Neuronal stem cell (in vitro differentiated cells): ENCODE results near the gene AOX1.

Source experiments
- DNase-seq: peaks from one replicate; pipeline ENCODE4 v3.0.0-alpha.2; 2013; ENCODE audit warnings: low spot score
- H2AFZ ChIP-seq: one replicate; pipeline ENCODE4 v1.6.1; 2013; ENCODE audit warnings: mild to moderate bottlenecking, low read length, inconsistent platforms
- H2AK5ac ChIP-seq: 2 replicates; pipeline ENCODE4 v1.6.1; 2013; ENCODE audit warnings: low read depth, mild to moderate bottlenecking, inconsistent platforms, low read length, moderate library complexity, mixed read lengths
- H2BK120ac ChIP-seq: 2 replicates; pipeline ENCODE4 v1.6.1; 2013; ENCODE audit warnings: low read depth, mild to moderate bottlenecking, inconsistent platforms, low read length, moderate library complexity, mixed read lengths
- H2BK12ac ChIP-seq: one replicate; pipeline ENCODE4 v1.6.1; 2013; ENCODE audit warnings: low read length, inconsistent platforms
- H2BK15ac ChIP-seq: 2 replicates; pipeline ENCODE4 v1.6.1; 2013; ENCODE audit warnings: mild to moderate bottlenecking, low read length, inconsistent platforms, mixed read lengths
- H2BK5ac ChIP-seq: one replicate; pipeline ENCODE4 v1.6.1; 2013; ENCODE audit warnings: inconsistent platforms, mild to moderate bottlenecking, low read length, moderate library complexity
- H3K14ac ChIP-seq: one replicate; pipeline ENCODE4 v1.6.1; 2013; ENCODE audit warnings: low read length, inconsistent platforms
- H3K18ac ChIP-seq: 2 replicates; pipeline ENCODE4 v1.6.1; 2013; ENCODE audit warnings: low read length, inconsistent platforms
- H3K23ac ChIP-seq: 2 replicates; pipeline ENCODE4 v1.6.1; 2013; ENCODE audit warnings: low read depth, mild to moderate bottlenecking, mixed read lengths, low read length, inconsistent platforms; ENCODE audit not compliant: poor library complexity
- H3K27ac ChIP-seq: replicated peaks from 3 replicates; pipeline ENCODE4 v1.5.1; 2013; ENCODE audit warnings: low read length, inconsistent platforms
- H3K27me3 ChIP-seq, 3 experiments: 2 replicates each; pipeline ENCODE4 v1.6.1; 2013; ENCODE audit warnings: low read length in 3 of 3, mild to moderate bottlenecking in 2 of 3, inconsistent platforms in 1 of 3, low read depth in 1 of 3, mixed read lengths in 1 of 3, moderate library complexity in 1 of 3; ENCODE audit not compliant: control insufficient read depth in 3 of 3, insufficient read depth in 3 of 3
- H3K36me3 ChIP-seq, 2 donors: replicated peaks in 1 of 2; 2 replicates each; pipeline ENCODE4 v1.6.1; 2013; ENCODE audit warnings: low read length in 2 of 2; ENCODE audit not compliant: control insufficient read depth in 2 of 2, insufficient read depth in 2 of 2
- H3K4ac ChIP-seq: 2 replicates; pipeline ENCODE4 v1.6.1; 2013; ENCODE audit warnings: inconsistent platforms, mild to moderate bottlenecking, low read length, moderate library complexity
- H3K4me1 ChIP-seq, 2 donors: 1 replicate in 1 of 2; 2 replicates in 1 of 2; pipeline ENCODE4 v1.6.1; 2013; ENCODE audit warnings: low read length in 2 of 2, low read depth in 1 of 2; ENCODE audit not compliant: control insufficient read depth in 2 of 2, insufficient read depth in 1 of 2
- H3K4me2 ChIP-seq: one replicate; pipeline ENCODE4 v1.6.1; 2013; ENCODE audit warnings: mild to moderate bottlenecking, low read length, inconsistent platforms; ENCODE audit not compliant: insufficient read depth, poor library complexity, severe bottlenecking
- H3K4me3 ChIP-seq, 2 donors: 2 replicates each; pipeline ENCODE4 v1.5.1; 2013; ENCODE audit warnings: low read length in 2 of 2, mild to moderate bottlenecking in 2 of 2, inconsistent platforms in 1 of 2, moderate library complexity in 1 of 2
- H3K79me1 ChIP-seq: one replicate; pipeline ENCODE4 v1.6.1; 2013; ENCODE audit warnings: low read depth, mild to moderate bottlenecking, inconsistent platforms, low read length, moderate library complexity
- H3K9ac ChIP-seq: one replicate; pipeline ENCODE4 v1.6.1; 2013; ENCODE audit warnings: mild to moderate bottlenecking, low read depth, low read length, inconsistent platforms; ENCODE audit not compliant: poor library complexity
- H3K9me3 ChIP-seq, 2 donors: replicated peaks in 1 of 2; 2 replicates each; pipeline versions ENCODE3 to v1.6.1; 2013; ENCODE audit warnings: low read length in 2 of 2, mild to moderate bottlenecking in 2 of 2, inconsistent platforms in 1 of 2, low read depth in 1 of 2, mixed read lengths in 1 of 2, moderate library complexity in 1 of 2; ENCODE audit not compliant: control insufficient read depth in 2 of 2, insufficient read depth in 1 of 2
- H4K8ac ChIP-seq: one replicate; pipeline ENCODE4 v1.6.1; 2013; ENCODE audit warnings: low read depth, mild to moderate bottlenecking, inconsistent platforms, low read length, moderate library complexity
- H4K91ac ChIP-seq: one replicate; pipeline ENCODE4 v1.6.1; 2013; ENCODE audit warnings: low read length, low read depth, mild to moderate bottlenecking, inconsistent platforms; ENCODE audit not compliant: poor library complexity
- WGBS, 2 donors: extraction: QIAGEN DNeasy Blood & Tissue Kit; methylation state at CpG; one replicate each; pipeline ENCODE4 v1.1.7; 2013; ENCODE audit warnings: missing lambda C conversion rate in 2 of 2, mixed read lengths in 1 of 2; ENCODE audit not compliant: insufficient read length in 2 of 2, insufficient replicate concordance in 1 of 2; ENCODE audit errors: extremely low coverage in 2 of 2; 5-methylcytosine and 5-hydroxymethylcytosine counted together

AOX1 gene

GRCh38 chr2:200673191-200673590 is 87.4 kb downstream of the AOX1 start:
- H3K36me3 ChIP-seq, result no peaks in the 10 kb centered on the region
- no peak overlapping the region for H3K4ac ChIP-seq
- H3K79me1 ChIP-seq, result no peaks in the 10 kb centered on the region
- no peak overlapping the region for H3K23ac ChIP-seq
- H3K4me3 ChIP-seq, result no peak overlapping the region
- DNase-seq, result no peak
- no peak overlapping the region for H3K27ac ChIP-seq
- no peak overlapping the region for H3K14ac ChIP-seq
- no peak overlapping the region for H4K8ac ChIP-seq
- no peak overlapping the region for H4K91ac ChIP-seq
- H2BK15ac ChIP-seq, result no peak overlapping the region
- H2BK12ac ChIP-seq, result no peak overlapping the region
- H2AK5ac ChIP-seq, result no peak overlapping the region
- no peak overlapping the region for H3K9ac ChIP-seq
- no peak overlapping the region for H3K18ac ChIP-seq
- no CpG with 5 or more reads among the region's 5 CpGs for WGBS, 2 donors
- H2AFZ ChIP-seq, result peak overlapping the region; percentile 42
- H3K4me1 ChIP-seq, result no peaks in the 10 kb centered on the region
- H3K27me3 ChIP-seq, result peaks cover 0 to 16% (median 0%) of the 10 kb centered on the region in 3 experiments
- no peak overlapping the region for H2BK5ac ChIP-seq
- no peak overlapping the region for H2BK120ac ChIP-seq
- H3K4me2 ChIP-seq, result no peak overlapping the region
- no peaks in the 10 kb centered on the region for H3K9me3 ChIP-seq

- H2BK12ac ChIP-seq, result no peak overlapping the region
- DNase-seq, result no peak
- H2BK120ac ChIP-seq, result no peak overlapping the region
- no peak overlapping the region for H3K9ac ChIP-seq
- no peaks in the 10 kb centered on the region for H3K36me3 ChIP-seq
- H4K8ac ChIP-seq, result no peak overlapping the region
- no peak overlapping the region for H2AFZ ChIP-seq
- H2BK15ac ChIP-seq, result no peak overlapping the region
- H3K79me1 ChIP-seq, result no peaks in the 10 kb centered on the region
- no CpG with 5 or more reads among the region's 7 CpGs for WGBS, 2 donors
- no peak overlapping the region for H3K4me2 ChIP-seq
- peak overlapping the region; percentile 18 for H4K91ac ChIP-seq
- no peak overlapping the region for H3K14ac ChIP-seq
- H3K4ac ChIP-seq, result no peak overlapping the region
- no peaks in the 10 kb centered on the region for H3K9me3 ChIP-seq
- H3K4me1 ChIP-seq, result no peaks in the 10 kb centered on the region
- no peak overlapping the region for H3K23ac ChIP-seq
- peaks cover 0 to 16% (median 0%) of the 10 kb centered on the region in 3 experiments for H3K27me3 ChIP-seq
- no peak overlapping the region for H2BK5ac ChIP-seq
- H3K18ac ChIP-seq, result no peak overlapping the region
- H3K4me3 ChIP-seq, result no peak overlapping the region
- H2AK5ac ChIP-seq, result no peak overlapping the region
- H3K27ac ChIP-seq, result no peak overlapping the region
Observed at GRCh38 chr2:200674837-200675236, 89.0 kb downstream of the AOX1 start.

GRCh38 chr2:200677171-200677570 is 91.4 kb downstream of the AOX1 start:
- H3K9ac ChIP-seq, result no peak overlapping the region
- H3K23ac ChIP-seq, result no peak overlapping the region
- H2AK5ac ChIP-seq, result no peak overlapping the region
- H2BK12ac ChIP-seq, result no peak overlapping the region
- H3K4ac ChIP-seq, result no peak overlapping the region
- peaks cover 0 to 16% (median 0%) of the 10 kb centered on the region in 3 experiments for H3K27me3 ChIP-seq
- DNase-seq, result no peak
- no peak overlapping the region for H2BK120ac ChIP-seq
- H3K4me2 ChIP-seq, result no peak overlapping the region
- H3K4me3 ChIP-seq, result no peak overlapping the region
- H4K91ac ChIP-seq, result no peak overlapping the region
- no peak overlapping the region for H4K8ac ChIP-seq
- no peak overlapping the region for H2AFZ ChIP-seq
- no CpG with 5 or more reads among the region's 2 CpGs for WGBS, 2 donors
- H2BK15ac ChIP-seq, result no peak overlapping the region
- no peaks in the 10 kb centered on the region for H3K9me3 ChIP-seq
- H2BK5ac ChIP-seq, result no peak overlapping the region
- no peak overlapping the region for H3K14ac ChIP-seq
- H3K27ac ChIP-seq, result no peak overlapping the region
- H3K4me1 ChIP-seq, result no peaks in the 10 kb centered on the region
- no peak overlapping the region for H3K18ac ChIP-seq
- no peaks in the 10 kb centered on the region for H3K79me1 ChIP-seq
- no peaks in the 10 kb centered on the region for H3K36me3 ChIP-seq

- no CpG with 5 or more reads among the region's 11 CpGs for WGBS, 2 donors
- Histone ChIP-seq H3K79me1 (no peaks in the 10 kb centered on the region), H4K91ac (no peak overlapping the region), H4K8ac (no peak overlapping the region), H3K27me3 (peaks cover 0 to 16% (median 0%) of the 10 kb centered on the region in 3 experiments), H3K27ac (no peak overlapping the region), H3K9ac (no peak overlapping the region), H2BK5ac (no peak overlapping the region), H3K9me3 (no peaks in the 10 kb centered on the region), H2BK120ac (no peak overlapping the region), H2BK15ac (no peak overlapping the region), H3K14ac (no peak overlapping the region), H3K4me1 (no peaks in the 10 kb centered on the region), H3K4me2 (no peak overlapping the region), H3K23ac (no peak overlapping the region), H3K36me3 (no peaks in the 10 kb centered on the region), H3K18ac (no peak overlapping the region), H2BK12ac (no peak overlapping the region), H3K4me3 (no peak overlapping the region), H3K4ac (no peak overlapping the region), H2AK5ac (no peak overlapping the region), H2AFZ (no peak overlapping the region)
- no peak for DNase-seq
Observed at GRCh38 chr2:200677721-200678532, 92.1 kb downstream of the AOX1 start.
